ENCODE measurements around the gene B9D1.

DNA sequence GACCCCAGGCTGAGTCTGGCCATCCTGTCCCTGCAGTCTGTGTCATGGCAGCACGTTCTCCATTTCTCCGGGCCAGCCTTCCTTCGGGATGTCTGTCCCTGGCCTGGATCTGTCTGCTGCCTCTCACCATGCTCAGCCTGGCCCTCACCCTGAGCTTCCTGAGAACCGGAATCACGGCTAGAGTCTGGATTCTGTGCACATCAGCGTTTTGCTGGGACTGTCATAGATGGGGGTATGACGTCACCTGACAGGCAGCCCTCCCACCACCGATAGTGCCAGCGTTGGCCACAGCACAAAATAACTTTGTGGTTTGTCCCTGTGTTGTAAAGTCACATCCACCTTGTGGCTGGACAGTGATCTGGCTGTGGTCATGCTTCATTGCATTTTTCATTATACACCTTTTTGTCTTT lies 59.2 kb downstream of the B9D1 start:
- TF ChIP-seq, protein P1, sequence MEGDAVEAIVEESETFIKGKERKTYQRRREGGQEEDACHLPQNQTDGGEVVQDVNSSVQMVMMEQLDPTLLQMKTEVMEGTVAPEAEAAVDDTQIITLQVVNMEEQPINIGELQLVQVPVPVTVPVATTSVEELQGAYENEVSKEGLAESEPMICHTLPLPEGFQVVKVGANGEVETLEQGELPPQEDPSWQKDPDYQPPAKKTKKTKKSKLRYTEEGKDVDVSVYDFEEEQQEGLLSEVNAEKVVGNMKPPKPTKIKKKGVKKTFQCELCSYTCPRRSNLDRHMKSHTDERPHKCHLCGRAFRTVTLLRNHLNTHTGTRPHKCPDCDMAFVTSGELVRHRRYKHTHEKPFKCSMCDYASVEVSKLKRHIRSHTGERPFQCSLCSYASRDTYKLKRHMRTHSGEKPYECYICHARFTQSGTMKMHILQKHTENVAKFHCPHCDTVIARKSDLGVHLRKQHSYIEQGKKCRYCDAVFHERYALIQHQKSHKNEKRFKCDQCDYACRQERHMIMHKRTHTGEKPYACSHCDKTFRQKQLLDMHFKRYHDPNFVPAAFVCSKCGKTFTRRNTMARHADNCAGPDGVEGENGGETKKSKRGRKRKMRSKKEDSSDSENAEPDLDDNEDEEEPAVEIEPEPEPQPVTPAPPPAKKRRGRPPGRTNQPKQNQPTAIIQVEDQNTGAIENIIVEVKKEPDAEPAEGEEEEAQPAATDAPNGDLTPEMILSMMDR (CRISPR knock-in tag; IDR thresholded peaks at IDR 0.05): no peak
- no peak for TF ChIP-seq POLR2A (IDR thresholded peaks at IDR 0.05; ENCODE audit: insufficient read depth in 1 of 2, low read depth in 2 of 2, low read length in 2 of 2)
